Measurements from ENCODE around the gene KIF3A. TPM values are rescaled to one million over a fixed set of nuclear protein-coding genes. Genes with fewer than 3 reads are reported as not detected.

KIF3A gene
- total RNA-seq, 6 experiments from 2014 or later = 1.3 to 4.2 (median 2.1) TPM

DNA sequence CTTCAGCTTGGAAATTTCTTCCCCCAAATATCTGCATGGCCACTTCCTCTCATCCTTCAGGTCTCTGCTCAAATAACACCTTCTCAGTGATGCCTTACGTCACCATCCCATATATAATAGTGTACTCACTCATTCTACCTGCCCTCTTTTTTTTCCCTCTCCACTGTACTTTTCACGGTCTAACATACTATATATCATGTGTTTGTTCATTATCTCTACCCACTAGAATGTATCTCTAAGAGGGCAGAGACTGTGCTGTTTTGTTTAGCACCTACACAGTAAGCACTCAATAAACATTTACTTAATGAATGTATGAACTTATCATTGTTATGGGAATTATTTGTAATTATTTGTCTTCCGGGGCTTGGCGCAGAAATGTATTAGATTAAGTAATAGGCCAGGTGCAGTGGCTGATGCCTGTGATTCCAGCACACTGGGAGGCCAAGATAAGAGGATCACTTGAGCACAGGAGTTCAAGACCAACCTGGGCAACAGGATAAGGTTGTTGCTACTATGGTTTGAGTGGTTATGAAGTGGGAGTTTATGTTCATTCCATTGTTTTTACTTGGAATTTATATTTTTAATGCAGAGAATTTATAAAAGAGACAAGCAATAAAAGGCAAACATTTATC is 85.4 kb downstream of the KIF3A start:
- H3K27ac ChIP-seq = no peak overlapping the region
- DNase-seq (no peak), ATAC-seq (no peak)
- TF ChIP-seq POLR2A (IDR thresholded peaks at IDR 0.05) = no peak
- TF ChIP-seq, protein P1, sequence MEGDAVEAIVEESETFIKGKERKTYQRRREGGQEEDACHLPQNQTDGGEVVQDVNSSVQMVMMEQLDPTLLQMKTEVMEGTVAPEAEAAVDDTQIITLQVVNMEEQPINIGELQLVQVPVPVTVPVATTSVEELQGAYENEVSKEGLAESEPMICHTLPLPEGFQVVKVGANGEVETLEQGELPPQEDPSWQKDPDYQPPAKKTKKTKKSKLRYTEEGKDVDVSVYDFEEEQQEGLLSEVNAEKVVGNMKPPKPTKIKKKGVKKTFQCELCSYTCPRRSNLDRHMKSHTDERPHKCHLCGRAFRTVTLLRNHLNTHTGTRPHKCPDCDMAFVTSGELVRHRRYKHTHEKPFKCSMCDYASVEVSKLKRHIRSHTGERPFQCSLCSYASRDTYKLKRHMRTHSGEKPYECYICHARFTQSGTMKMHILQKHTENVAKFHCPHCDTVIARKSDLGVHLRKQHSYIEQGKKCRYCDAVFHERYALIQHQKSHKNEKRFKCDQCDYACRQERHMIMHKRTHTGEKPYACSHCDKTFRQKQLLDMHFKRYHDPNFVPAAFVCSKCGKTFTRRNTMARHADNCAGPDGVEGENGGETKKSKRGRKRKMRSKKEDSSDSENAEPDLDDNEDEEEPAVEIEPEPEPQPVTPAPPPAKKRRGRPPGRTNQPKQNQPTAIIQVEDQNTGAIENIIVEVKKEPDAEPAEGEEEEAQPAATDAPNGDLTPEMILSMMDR (IDR thresholded peaks at IDR 0.05) = no peak
- no peaks in the 10 kb centered on the region for H3K36me3 ChIP-seq
- H3K9me3 ChIP-seq = no peaks in the 10 kb centered on the region
- peaks cover 0 to 4% of the 10 kb centered on the region in 2 donors for H3K27me3 ChIP-seq
- no peak overlapping the region for H3K4me3 ChIP-seq
- 73% methylated on average over 4 of the region's 4 CpGs for WGBS (ENCODE audit: insufficient coverage, low coverage, low lambda C conversion rate, missing lambda C conversion rate)
- intact Hi-C loops (cut with DNase I) = no loop called here
- H3K4me1 ChIP-seq = peaks cover 0 to 11% (median 0%) of the 10 kb centered on the region in 4 donors

DNA sequence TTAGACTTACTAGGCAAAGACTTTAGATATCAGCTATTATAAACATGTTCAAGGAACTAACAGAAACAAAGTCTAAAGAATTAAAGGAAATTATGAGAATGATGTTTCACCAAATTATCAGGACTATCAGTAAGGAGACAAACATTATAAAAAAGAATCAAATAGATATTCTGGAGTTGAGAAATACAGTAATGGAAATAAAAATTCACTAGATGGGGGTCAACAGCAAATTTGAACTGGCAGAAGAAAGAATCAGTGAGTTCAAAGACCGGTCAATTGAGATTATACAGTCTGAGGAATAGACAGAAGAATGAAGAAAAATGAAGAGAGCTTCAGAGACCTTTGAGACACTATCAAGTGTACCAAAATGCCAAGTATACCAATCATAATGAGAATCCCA is 89.0 kb downstream of the KIF3A start:
- TF ChIP-seq, protein P1 (IDR thresholded peaks at IDR 0.05) = no peak
- no peak for TF ChIP-seq POLR2A (IDR thresholded peaks at IDR 0.05)
- whole genome bisulfite sequencing (ENCODE audit: insufficient coverage, low coverage, low lambda C conversion rate, missing lambda C conversion rate) = 100% methylated on average over 1 of the region's 1 CpG
- Histone ChIP-seq H3K27me3 (no peaks in the 10 kb centered on the region), H3K4me3 (no peak overlapping the region), H3K4me1 (no peaks in the 10 kb centered on the region), H3K9me3 (no peaks in the 10 kb centered on the region), H3K27ac (no peak overlapping the region), H3K36me3 (no peaks in the 10 kb centered on the region)
- no peak for DNase-seq
- ATAC-seq = no peak
- intact Hi-C loops (cut with DNase I) = no loop called here

DNA sequence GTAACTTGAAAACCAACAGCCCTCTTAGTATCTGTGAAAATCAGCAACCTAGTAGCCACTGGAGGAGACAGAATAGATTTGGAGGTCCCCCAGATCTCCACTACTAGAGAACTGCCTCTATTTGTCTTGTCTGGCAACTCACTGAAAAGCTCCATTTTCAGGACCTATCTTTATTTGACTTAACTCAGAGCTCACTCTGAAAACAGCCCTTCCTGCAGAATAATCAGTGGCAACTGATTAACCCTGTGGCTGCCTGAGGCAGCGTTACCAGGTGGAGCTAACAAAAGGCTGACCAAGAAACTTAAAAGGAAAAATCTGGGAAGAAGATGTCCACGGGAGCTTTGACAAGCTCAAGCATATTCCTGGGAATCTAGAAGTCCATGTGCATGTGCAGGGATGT is 89.9 kb downstream of the KIF3A start:
- 49% methylated on average over 2 of the region's 2 CpGs for WGBS (ENCODE audit: insufficient coverage, low coverage, low lambda C conversion rate, missing lambda C conversion rate)
- no peaks in the 10 kb centered on the region for H3K4me1 ChIP-seq
- H3K4me3 ChIP-seq = no peak overlapping the region
- no peak for DNase-seq
- no peaks in the 10 kb centered on the region for H3K27me3 ChIP-seq
- H3K36me3 ChIP-seq = no peaks in the 10 kb centered on the region
- H3K27ac ChIP-seq = no peak overlapping the region
- TF ChIP-seq POLR2A (IDR thresholded peaks at IDR 0.05) = no peak
- TF ChIP-seq, protein P1 (IDR thresholded peaks at IDR 0.05) = no peak
- no peak for ATAC-seq
- intact Hi-C loops (cut with DNase I) = no loop called here
- no peaks in the 10 kb centered on the region for H3K9me3 ChIP-seq

DNA sequence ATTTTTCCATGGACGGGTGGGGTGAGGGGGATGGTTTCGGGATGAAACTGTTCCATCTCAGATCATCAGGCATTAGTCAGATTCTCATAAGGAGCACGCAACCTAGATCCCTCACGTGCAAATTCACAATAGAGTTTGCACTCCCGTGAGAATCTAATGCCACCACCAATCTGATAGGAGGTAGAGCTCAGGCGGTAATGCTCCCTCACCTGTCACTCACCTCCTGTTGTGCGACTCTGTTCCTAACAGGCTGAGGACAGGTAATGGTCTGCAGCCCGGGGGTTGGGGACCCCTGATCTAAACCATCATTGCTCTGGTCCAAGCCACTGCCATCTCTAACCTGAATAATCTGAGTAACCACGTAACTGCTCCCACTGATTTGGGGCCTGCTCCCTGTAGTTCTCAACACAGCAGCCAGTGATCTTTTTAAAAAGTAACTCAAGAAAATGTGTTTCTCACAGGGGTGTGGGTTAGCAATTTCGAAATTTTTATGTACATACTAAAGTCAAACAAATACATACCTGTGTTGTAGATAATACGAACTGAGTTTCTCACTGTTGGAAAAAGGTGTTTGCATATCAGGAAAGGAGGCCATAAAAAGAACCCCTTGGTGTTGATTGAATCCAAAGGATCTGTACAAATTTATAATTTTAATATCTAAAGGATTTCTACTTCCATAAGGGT is 90.6 kb downstream of the KIF3A start:
- Histone ChIP-seq H3K4me3 (no peak overlapping the region), H3K27ac (no peak overlapping the region), H3K27me3 (no peaks in the 10 kb centered on the region), H3K9me3 (no peaks in the 10 kb centered on the region), H3K4me1 (no peaks in the 10 kb centered on the region), H3K36me3 (no peaks in the 10 kb centered on the region)
- intact Hi-C loops (cut with DNase I) = no loop called here
- TF ChIP-seq, protein P1 (IDR thresholded peaks at IDR 0.05) = no peak
- no peak for TF ChIP-seq POLR2A (IDR thresholded peaks at IDR 0.05)
- ATAC-seq = peak in 2 of 4 donors; percentile 13 to 19
- DNase-seq = no peak
- 68% methylated on average over 9 of the region's 11 CpGs for WGBS (ENCODE audit: insufficient coverage, low coverage, low lambda C conversion rate, missing lambda C conversion rate)
